Esophagus squamous epithelium (tissue), 4 donors: ENCODE results near the gene ARHGAP26.

Experiments used
- CTCF ChIP-seq, 6 experiments: fragments of 450-650 bp in 4 of 6; fragments of 200-600 bp in 2 of 6; sonication (generic) in 2 of 6; IDR thresholded peaks; one replicate each; pipeline ENCODE4 v1.5.1; 2016 to 2019; ENCODE audit warnings: antibody characterized with exemption in 6 of 6, mild to moderate bottlenecking in 4 of 6, moderate library complexity in 4 of 6
- POLR2A ChIP-seq, 4 donors: fragments of 450-650 bp; IDR thresholded peaks; one replicate each; pipeline ENCODE4 v1.6.1; 2017; ENCODE audit warnings: antibody characterized with exemption in 4 of 4, mild to moderate bottlenecking in 4 of 4, moderate library complexity in 3 of 4

DNA sequence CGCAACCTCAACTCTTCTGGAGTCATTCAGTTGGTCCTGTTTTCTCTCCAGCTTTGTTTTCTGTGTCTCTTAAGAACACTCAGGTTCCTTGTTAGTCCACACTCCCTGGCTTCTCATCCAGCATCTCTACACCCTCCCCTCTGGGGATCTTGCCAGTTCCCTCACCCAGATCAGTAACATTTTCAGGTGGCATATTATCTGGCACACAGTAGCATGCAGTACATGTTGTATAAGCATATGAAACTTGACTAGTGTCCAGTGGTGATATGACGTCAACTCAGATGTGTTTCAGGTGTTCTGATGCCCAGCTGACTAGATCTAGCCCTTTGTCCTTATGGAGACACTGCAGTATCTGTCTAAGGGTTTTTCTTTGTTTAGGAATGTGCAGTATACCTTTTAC lies 184.3 kb downstream of the ARHGAP26 start:
- no peak for TF ChIP-seq POLR2A (IDR thresholded peaks at IDR 0.05)
- TF ChIP-seq CTCF (IDR thresholded peaks at IDR 0.05) = no peak
